Calu3 (cell line): Measurements from ENCODE around the gene CADM1. TPM values are rescaled to one million over a fixed set of nuclear protein-coding genes. Genes with fewer than 3 reads are reported as not detected.

Experiments used
- BruUV-seq: library from RNA; stranded (reverse); fragments of 400-500 nt; replicated peaks from 2 replicates; lab custom pipeline; 2021; lab: Mats Ljungman, UMichigan
- CTCF ChIA-PET: fragments of 300-600 bp; sonication (Branson Sonifier 250); formaldehyde crosslinking; loops from one replicate; lab custom pipeline; 2022; ENCODE audit warnings: antibody characterized with exemption; lab: Charles Lee
- DNase-seq: peaks from one replicate; pipeline ENCODE4 v3.0.0; 2022
- H3K27ac Mint-ChIP-seq: one replicate; pipeline ENCODE4 v1.8.0; 2022; ENCODE audit warnings: mixed read lengths; ENCODE audit not compliant: unreplicated experiment
- H3K27me3 Mint-ChIP-seq: one replicate; pipeline ENCODE4 v1.8.0; 2022; ENCODE audit warnings: mixed read lengths; ENCODE audit not compliant: unreplicated experiment
- H3K36me3 Mint-ChIP-seq: one replicate; pipeline ENCODE4 v1.8.0; 2022; ENCODE audit warnings: mild to moderate bottlenecking, moderate library complexity, mixed read lengths; ENCODE audit not compliant: insufficient read depth, unreplicated experiment
- H3K4me1 Mint-ChIP-seq: one replicate; pipeline ENCODE4 v1.8.0; 2022; ENCODE audit warnings: mild to moderate bottlenecking, low read depth, mixed read lengths; ENCODE audit not compliant: unreplicated experiment
- H3K4me3 Mint-ChIP-seq: one replicate; pipeline ENCODE4 v1.8.0; 2022; ENCODE audit warnings: mild to moderate bottlenecking, low read depth, moderate library complexity, mixed read lengths; ENCODE audit not compliant: unreplicated experiment
- H3K9me3 Mint-ChIP-seq: one replicate; pipeline ENCODE4 v1.8.0; 2022; ENCODE audit warnings: low read depth, mixed read lengths; ENCODE audit not compliant: unreplicated experiment
- CTCF ChIP-seq: fragments of 200-600 bp; IDR thresholded peaks from one replicate; pipeline ENCODE4 v1.8.0; 2022; ENCODE audit warnings: antibody characterized with exemption; ENCODE audit not compliant: unreplicated experiment
- intact Hi-C: fragments of 100-400 bp; cut with micrococcal nuclease; formaldehyde crosslinking; loops from one replicate; pipeline ENCODE4 v1.10.0; 2022; ENCODE audit not compliant: unreplicated experiment
- total RNA-seq: library from RNA; stranded (reverse); gene quantifications from 2 replicates; pipeline ENCODE4 v1.2.3, GENCODE V29; 2022

Gene CADM1
- total RNA-seq, 1 experiment from 2014 or later: 0.68 TPM

- intact Hi-C loops: no loop called here
- Mint-ChIP-seq H3K4me1 (no peaks in the 10 kb centered on the region), H3K36me3 (no peaks in the 10 kb centered on the region), H3K27me3 (peaks cover 13% of the 10 kb centered on the region), H3K4me3 (no peak overlapping the region), H3K27ac (no peak overlapping the region), H3K9me3 (no peaks in the 10 kb centered on the region)
- CTCF ChIA-PET: no interaction called here
- no peak for DNase-seq
- no peak for TF ChIP-seq CTCF
- BruUV-seq: no TSS peak
Observed at GRCh38 chr11:115499891-115500290, 4.3 kb downstream of the CADM1 start.

- no peak overlapping the region for H3K4me3 Mint-ChIP-seq
- no peak for TF ChIP-seq CTCF
- intact Hi-C loops: no loop called here
- H3K27me3 Mint-ChIP-seq: peaks cover 12% of the 10 kb centered on the region
- no peaks in the 10 kb centered on the region for H3K36me3 Mint-ChIP-seq
- no TSS peak for BruUV-seq
- no peaks in the 10 kb centered on the region for H3K4me1 Mint-ChIP-seq
- DNase-seq: no peak
- CTCF ChIA-PET: no interaction called here
- H3K9me3 Mint-ChIP-seq: no peaks in the 10 kb centered on the region
- H3K27ac Mint-ChIP-seq: no peak overlapping the region
Observed at GRCh38 chr11:115499241-115499799, 4.9 kb downstream of the CADM1 start.

DNA sequence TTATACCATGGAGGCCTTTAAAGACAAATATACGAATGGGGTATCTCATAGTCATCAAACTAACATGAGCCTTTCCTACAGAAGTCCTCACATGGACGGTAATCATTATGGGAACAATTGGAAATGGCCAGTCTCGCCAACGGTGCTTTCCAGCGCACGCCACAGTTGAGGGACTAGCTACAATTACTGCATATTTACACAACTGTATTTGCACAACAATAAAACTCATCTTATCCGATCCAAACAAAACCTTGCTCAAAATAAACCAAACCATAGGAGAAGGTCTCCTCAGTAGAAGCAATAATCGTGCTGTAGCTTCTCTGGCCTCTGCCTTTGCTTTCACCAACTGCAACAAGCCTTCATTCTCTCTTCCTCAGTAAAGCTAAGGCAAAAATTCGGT, 5.9 kb downstream of the CADM1 start:
- Mint-ChIP-seq H3K27ac (no peak overlapping the region), H3K36me3 (no peaks in the 10 kb centered on the region), H3K9me3 (no peaks in the 10 kb centered on the region), H3K4me3 (no peak overlapping the region), H3K4me1 (no peaks in the 10 kb centered on the region), H3K27me3 (peaks cover 12% of the 10 kb centered on the region)
- no TSS peak for BruUV-seq
- no peak for TF ChIP-seq CTCF
- CTCF ChIA-PET: no interaction called here
- DNase-seq: no peak
- intact Hi-C loops: no loop called here

GRCh38 chr11:115497303-115497702, 6.9 kb downstream of the CADM1 start:
- H3K27ac Mint-ChIP-seq: no peak overlapping the region
- intact Hi-C loops: no loop called here
- H3K9me3 Mint-ChIP-seq: no peaks in the 10 kb centered on the region
- peaks cover 12% of the 10 kb centered on the region for H3K27me3 Mint-ChIP-seq
- H3K36me3 Mint-ChIP-seq: no peaks in the 10 kb centered on the region
- no peak for TF ChIP-seq CTCF
- no peak overlapping the region for H3K4me3 Mint-ChIP-seq
- CTCF ChIA-PET: no interaction called here
- no peaks in the 10 kb centered on the region for H3K4me1 Mint-ChIP-seq
- no peak for DNase-seq
- no TSS peak for BruUV-seq
